ENCODE measurements around the gene KLF14.
"Not testable (repeated sequence)": the region's sequence is repeated elsewhere in the genome, so short reads cannot be mapped to it uniquely, and the experiment has no call there.

The KLF14 gene

DNA sequence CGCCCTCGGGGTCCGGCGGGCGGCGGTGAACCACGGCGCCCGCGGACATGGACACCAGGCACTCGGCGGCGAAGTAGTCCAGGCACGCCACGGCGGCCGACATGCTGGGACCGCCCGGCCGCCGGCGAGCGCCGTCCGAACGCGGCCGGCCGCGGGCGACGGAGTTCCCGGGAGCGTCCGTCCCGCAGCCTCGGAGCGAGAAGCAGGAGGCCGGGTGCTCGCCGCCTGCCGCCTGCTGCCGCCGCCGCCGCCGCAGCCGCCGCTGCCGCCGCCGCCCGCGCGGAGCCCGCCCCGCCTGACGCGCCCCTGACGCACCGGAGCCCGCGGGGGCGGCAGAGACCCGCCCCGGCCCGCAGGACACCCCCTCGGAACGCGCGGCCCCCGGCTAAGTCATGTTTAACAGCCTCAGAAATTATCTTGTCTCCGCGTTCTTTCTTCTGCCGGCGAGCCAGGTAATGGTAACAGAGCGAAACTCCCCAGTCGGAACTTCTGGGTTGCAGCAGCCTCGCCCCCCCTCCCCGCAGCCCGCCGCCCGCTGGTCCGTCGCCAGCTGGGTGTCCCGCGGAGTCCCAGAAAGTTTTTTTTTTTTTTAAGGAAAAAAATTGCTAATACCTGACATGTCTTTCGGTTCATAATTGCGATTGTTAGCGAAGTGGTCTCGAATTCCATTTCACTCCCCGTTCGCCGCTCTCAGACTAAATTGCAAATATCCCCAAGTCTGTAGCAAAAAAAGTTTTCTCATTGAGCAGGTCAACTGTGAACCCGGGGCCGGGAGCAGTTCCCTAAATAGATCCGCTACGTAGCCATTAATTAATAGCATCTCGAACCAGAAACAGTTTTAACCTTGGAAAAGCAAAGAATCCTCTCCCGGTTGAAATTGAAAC, at the start of gene KLF14:
KLF14 (minus strand) TSS at position 277 of the 884 bp plus-strand sequence; CDS start at position 103, 174 bp downstream.
- no peak within 1 kb of the TSS for H3K9ac ChIP-seq (ENCODE audit: low read depth, low read length)

GRCh38 chr7:130781346-130781745, 47.3 kb upstream of the KLF14 start:
- Histone ChIP-seq H3K36me3 (ENCODE audit: control insufficient read depth, insufficient read depth, low read length) (no peaks in the 10 kb centered on the region), H3K9me3 (ENCODE audit: control insufficient read depth, insufficient read depth, low read length) (no peaks in the 10 kb centered on the region), H3K9ac (ENCODE audit: low read depth, low read length) (no peak overlapping the region), H3K4me3 (ENCODE audit: low read depth, low read length) (no peak overlapping the region), H3K27me3 (ENCODE audit: control insufficient read depth, insufficient read depth, low read length) (no peaks in the 10 kb centered on the region), H3K4me1 (ENCODE audit: control insufficient read depth, insufficient read depth, low read length) (no peaks in the 10 kb centered on the region)

More for the DNA sequence above, at the start of gene KLF14:
- H3K4me1 ChIP-seq (ENCODE audit: control insufficient read depth, insufficient read depth, low read length), result no peaks in the 10 kb centered on the region
- H3K9me3 ChIP-seq (ENCODE audit: control insufficient read depth, insufficient read depth, low read length), result no peaks in the 10 kb centered on the region
- H3K36me3 ChIP-seq (ENCODE audit: control insufficient read depth, insufficient read depth, low read length), result no peaks in the 10 kb centered on the region
- H3K27me3 ChIP-seq (ENCODE audit: control insufficient read depth, insufficient read depth, low read length), result peaks cover 83% of the 10 kb centered on the region
- H3K4me3 ChIP-seq (ENCODE audit: low read depth, low read length), result peak within 1 kb of the TSS; percentile 63

DNA sequence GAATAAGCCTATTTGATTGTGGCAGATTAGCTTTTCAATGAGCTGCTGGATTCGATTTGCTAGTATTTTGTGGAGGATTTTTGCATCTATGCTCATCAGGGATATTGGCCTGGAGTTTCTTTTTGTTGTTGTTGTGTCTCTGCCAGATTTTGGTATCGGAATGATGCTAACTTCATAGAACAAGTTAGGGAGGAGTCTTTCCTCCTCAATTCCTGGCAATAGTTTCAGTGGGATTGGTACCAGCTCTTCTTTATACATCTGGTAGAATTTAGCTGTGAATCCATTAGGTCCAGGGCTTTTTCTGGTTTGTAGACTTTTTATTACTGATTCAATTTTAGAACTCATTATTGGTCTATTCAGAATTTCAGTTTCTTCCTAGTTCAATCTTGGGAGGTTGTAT, 43.4 kb upstream of the KLF14 start:
- Histone ChIP-seq H3K9ac (ENCODE audit: low read depth, low read length) (no peak overlapping the region), H3K27me3 (ENCODE audit: control insufficient read depth, insufficient read depth, low read length) (no peaks in the 10 kb centered on the region), H3K36me3 (ENCODE audit: control insufficient read depth, insufficient read depth, low read length) (no peaks in the 10 kb centered on the region), H3K4me3 (ENCODE audit: low read depth, low read length) (no peak overlapping the region), H3K4me1 (ENCODE audit: control insufficient read depth, insufficient read depth, low read length) (no peaks in the 10 kb centered on the region), H3K9me3 (ENCODE audit: control insufficient read depth, insufficient read depth, low read length) (no peaks in the 10 kb centered on the region)

GRCh38 chr7:130772456-130772855, 38.4 kb upstream of the KLF14 start:
- not testable (repeated sequence) for H3K27me3 ChIP-seq (ENCODE audit: control insufficient read depth, insufficient read depth, low read length); H3K36me3 ChIP-seq (ENCODE audit: control insufficient read depth, insufficient read depth, low read length); H3K9ac ChIP-seq (ENCODE audit: low read depth, low read length); H3K9me3 ChIP-seq (ENCODE audit: control insufficient read depth, insufficient read depth, low read length); H3K4me1 ChIP-seq (ENCODE audit: control insufficient read depth, insufficient read depth, low read length); H3K4me3 ChIP-seq (ENCODE audit: low read depth, low read length)

DNA sequence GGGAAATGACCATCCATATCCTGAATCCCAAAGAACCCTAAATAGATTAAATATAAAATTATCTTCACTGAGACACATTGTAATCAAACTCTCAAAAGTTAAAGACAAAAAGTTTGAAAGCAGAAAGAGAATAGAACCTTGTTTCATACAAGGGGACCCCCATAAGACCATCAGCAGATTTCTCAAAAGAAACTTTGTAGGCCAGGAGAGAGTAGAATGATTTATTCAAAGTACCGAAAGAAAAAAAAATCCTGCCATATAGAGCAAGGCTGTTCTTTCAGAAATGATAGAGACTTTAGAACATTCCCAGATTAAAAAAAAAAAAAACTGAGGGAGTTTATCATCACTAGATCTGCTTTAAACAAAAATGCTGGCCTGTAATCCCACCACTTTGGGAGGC, 34.8 kb upstream of the KLF14 start:
- Histone ChIP-seq H3K4me1 (ENCODE audit: control insufficient read depth, insufficient read depth, low read length) (no peaks in the 10 kb centered on the region), H3K9ac (ENCODE audit: low read depth, low read length) (no peak overlapping the region), H3K4me3 (ENCODE audit: low read depth, low read length) (no peak overlapping the region), H3K36me3 (ENCODE audit: control insufficient read depth, insufficient read depth, low read length) (no peaks in the 10 kb centered on the region), H3K9me3 (ENCODE audit: control insufficient read depth, insufficient read depth, low read length) (no peaks in the 10 kb centered on the region), H3K27me3 (ENCODE audit: control insufficient read depth, insufficient read depth, low read length) (no peaks in the 10 kb centered on the region)

DNA sequence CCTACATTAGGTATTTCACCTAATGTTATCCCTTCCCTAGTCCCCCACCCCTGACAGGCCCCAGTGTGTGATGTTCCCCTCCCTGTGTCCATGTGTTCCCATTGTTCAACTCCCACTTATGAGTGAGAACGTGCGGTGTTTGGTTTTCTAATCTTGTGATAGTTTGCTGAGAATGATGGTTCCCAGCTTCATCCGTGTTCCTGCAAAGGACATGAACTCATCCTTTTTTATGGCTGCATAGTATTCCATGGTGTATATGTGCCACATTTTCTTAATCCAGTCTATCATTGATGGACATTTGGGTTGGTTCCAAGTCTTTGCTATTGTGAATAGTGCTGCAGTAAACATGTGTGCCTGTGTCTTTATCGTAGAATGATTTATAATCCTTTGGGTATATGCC, 30.6 kb upstream of the KLF14 start:
- H3K4me1 ChIP-seq (ENCODE audit: control insufficient read depth, insufficient read depth, low read length); H3K36me3 ChIP-seq (ENCODE audit: control insufficient read depth, insufficient read depth, low read length); H3K9ac ChIP-seq (ENCODE audit: low read depth, low read length); H3K9me3 ChIP-seq (ENCODE audit: control insufficient read depth, insufficient read depth, low read length); H3K4me3 ChIP-seq (ENCODE audit: low read depth, low read length); H3K27me3 ChIP-seq (ENCODE audit: control insufficient read depth, insufficient read depth, low read length): not testable (repeated sequence)

- H3K4me3 ChIP-seq (ENCODE audit: low read depth, low read length), result no peak overlapping the region
Measured at GRCh38 chr7:130758429-130759056, 24.5 kb upstream of the KLF14 start.

DNA sequence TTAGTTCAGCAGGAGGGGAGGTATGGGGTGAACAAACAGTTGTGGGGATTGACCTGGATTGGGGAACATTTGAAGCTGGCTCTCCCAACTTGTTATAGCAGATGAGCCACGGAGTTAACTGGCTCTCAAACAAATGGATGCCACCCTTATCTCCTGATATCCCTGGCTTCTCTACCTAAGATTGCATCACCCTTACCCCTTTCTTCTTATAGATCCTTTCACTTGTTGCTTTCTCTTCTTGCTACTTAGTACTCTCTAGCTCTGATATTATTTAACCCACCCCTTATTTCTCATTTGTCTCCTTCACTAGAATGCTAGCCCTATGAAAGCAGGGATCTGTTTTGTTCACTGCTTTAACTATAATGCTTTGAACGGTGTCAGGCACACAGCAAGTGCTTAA, 22.3 kb upstream of the KLF14 start:
- H3K36me3 ChIP-seq (ENCODE audit: control insufficient read depth, insufficient read depth, low read length), result no peaks in the 10 kb centered on the region

More at GRCh38 chr7:130758429-130759056, 24.5 kb upstream of the KLF14 start:
- H3K36me3 ChIP-seq (ENCODE audit: control insufficient read depth, insufficient read depth, low read length), result no peaks in the 10 kb centered on the region
- no peaks in the 10 kb centered on the region for H3K4me1 ChIP-seq (ENCODE audit: control insufficient read depth, insufficient read depth, low read length)
- no peak overlapping the region for H3K9ac ChIP-seq (ENCODE audit: low read depth, low read length)
- no peaks in the 10 kb centered on the region for H3K27me3 ChIP-seq (ENCODE audit: control insufficient read depth, insufficient read depth, low read length)
- no peaks in the 10 kb centered on the region for H3K9me3 ChIP-seq (ENCODE audit: control insufficient read depth, insufficient read depth, low read length)

GRCh38 chr7:130752424-130752823, 18.4 kb upstream of the KLF14 start:
- Histone ChIP-seq H3K9ac (ENCODE audit: low read depth, low read length) (no peak overlapping the region), H3K9me3 (ENCODE audit: control insufficient read depth, insufficient read depth, low read length) (no peaks in the 10 kb centered on the region), H3K36me3 (ENCODE audit: control insufficient read depth, insufficient read depth, low read length) (no peaks in the 10 kb centered on the region), H3K4me3 (ENCODE audit: low read depth, low read length) (no peak overlapping the region), H3K4me1 (ENCODE audit: control insufficient read depth, insufficient read depth, low read length) (no peaks in the 10 kb centered on the region), H3K27me3 (ENCODE audit: control insufficient read depth, insufficient read depth, low read length) (no peaks in the 10 kb centered on the region)

More for the DNA sequence above, 22.3 kb upstream of the KLF14 start:
- Histone ChIP-seq H3K9ac (ENCODE audit: low read depth, low read length) (no peak overlapping the region), H3K27me3 (ENCODE audit: control insufficient read depth, insufficient read depth, low read length) (no peaks in the 10 kb centered on the region), H3K4me3 (ENCODE audit: low read depth, low read length) (no peak overlapping the region), H3K4me1 (ENCODE audit: control insufficient read depth, insufficient read depth, low read length) (no peaks in the 10 kb centered on the region), H3K9me3 (ENCODE audit: control insufficient read depth, insufficient read depth, low read length) (no peaks in the 10 kb centered on the region)

- no peaks in the 10 kb centered on the region for H3K36me3 ChIP-seq (ENCODE audit: control insufficient read depth, insufficient read depth, low read length)
- no peaks in the 10 kb centered on the region for H3K9me3 ChIP-seq (ENCODE audit: control insufficient read depth, insufficient read depth, low read length)
- H3K27me3 ChIP-seq (ENCODE audit: control insufficient read depth, insufficient read depth, low read length), result no peaks in the 10 kb centered on the region
- no peak overlapping the region for H3K9ac ChIP-seq (ENCODE audit: low read depth, low read length)
- H3K4me3 ChIP-seq (ENCODE audit: low read depth, low read length), result no peak overlapping the region
- H3K4me1 ChIP-seq (ENCODE audit: control insufficient read depth, insufficient read depth, low read length), result no peaks in the 10 kb centered on the region
Measured at GRCh38 chr7:130750755-130751154, 16.7 kb upstream of the KLF14 start.

- no peak overlapping the region for H3K9ac ChIP-seq (ENCODE audit: low read depth, low read length)
- H3K4me1 ChIP-seq (ENCODE audit: control insufficient read depth, insufficient read depth, low read length), result no peaks in the 10 kb centered on the region
- no peaks in the 10 kb centered on the region for H3K27me3 ChIP-seq (ENCODE audit: control insufficient read depth, insufficient read depth, low read length)
Measured at GRCh38 chr7:130748531-130749389, 14.8 kb upstream of the KLF14 start.

More at GRCh38 chr7:130748531-130749389, 14.8 kb upstream of the KLF14 start:
- Histone ChIP-seq H3K36me3 (ENCODE audit: control insufficient read depth, insufficient read depth, low read length) (no peaks in the 10 kb centered on the region), H3K4me3 (ENCODE audit: low read depth, low read length) (no peak overlapping the region), H3K9me3 (ENCODE audit: control insufficient read depth, insufficient read depth, low read length) (no peaks in the 10 kb centered on the region)

Data from iPS-15b (cell line).